ENCODE results near the gene CIAO2A. TPM values are rescaled to one million over a fixed set of nuclear protein-coding genes. Genes with fewer than 3 reads are reported as not detected.

Gene CIAO2A
- total RNA-seq (10 to 100 TPM; 23.2 to 27.4 TPM), polyA plus RNA-seq (10 to 100 TPM; 24.1 to 81.9 TPM)
- long read RNA-seq, donor 1, transcript CIAO2A-202 (4 exons, 826 nt): minor isoform, 6 of 27 reads
- long read RNA-seq, donor 1, transcript CIAO2A-201 (5 exons, 1,105 nt): major isoform, 21 of 27 reads
- long read RNA-seq, donor 1, partial matches to known transcripts: 0 of 27 reads
- long read RNA-seq, donor 1, other reads (novel, unspliced or antisense): 0 of 27 reads
- long read RNA-seq, donor 2, transcript CIAO2A-201 (5 exons, 1,105 nt): major isoform, 5 of 8 reads
- long read RNA-seq, donor 2, partial matches to known transcripts: 0 of 8 reads
- long read RNA-seq, donor 2, other reads (novel, unspliced or antisense): 1 of 8 reads

GRCh38 chr15:64093627-64094417, at the start of gene CIAO2A:
TSS of gene CIAO2A (minus strand) at chr15:64093838. CDS start at chr15:64093768, 70 bp downstream.
- DNase-seq: peak; percentile 95 to 98
- intact Hi-C loops (cut with DNase I): loop anchor here in 1 of 2 donors (5.0 kb wide), 1 partner anchor 68 kb away; the partner anchor contains the start of gene PPIB
- Histone ChIP-seq H3K4me3 (ENCODE audit: low read length in 2 of 2) (peak within 1 kb of the TSS; percentile 96 to 99), H3K36me3 (ENCODE audit: control insufficient read depth in 1 of 2, insufficient read depth in 2 of 2, low read length in 1 of 2) (no peaks in the 10 kb centered on the region), H3K4me1 (ENCODE audit: control insufficient read depth in 1 of 2, insufficient read depth in 2 of 2, low read length in 2 of 2) (no peaks in the 10 kb centered on the region), H3K27me3 (ENCODE audit: control insufficient read depth in 1 of 2, insufficient read depth in 2 of 2, low read length in 1 of 2) (no peaks in the 10 kb centered on the region), H3K9me3 (ENCODE audit: control insufficient read depth, low read length) (no peaks in the 10 kb centered on the region), H3K27ac (ENCODE audit: low read depth in 1 of 2, low read length in 2 of 2) (peak within 1 kb of the TSS; percentile 39 to 80)
- peak; percentile 95 for ATAC-seq (ENCODE audit: low FRiP score)
- 0 to 1% methylated on average over 41 of the region's 41 CpGs for WGBS, 2 donors

- H3K27ac ChIP-seq (ENCODE audit: low read depth in 1 of 2, low read length in 2 of 2): no peak overlapping the region
- DNase-seq (no peak), ATAC-seq (ENCODE audit: low FRiP score) (no peak)
- no peaks in the 10 kb centered on the region for H3K9me3 ChIP-seq (ENCODE audit: control insufficient read depth, low read length)
- H3K4me3 ChIP-seq (ENCODE audit: low read length in 2 of 2): no peak overlapping the region
- H3K36me3 ChIP-seq (ENCODE audit: control insufficient read depth in 1 of 2, insufficient read depth in 2 of 2, low read length in 1 of 2): no peaks in the 10 kb centered on the region
- no peaks in the 10 kb centered on the region for H3K4me1 ChIP-seq (ENCODE audit: control insufficient read depth in 1 of 2, insufficient read depth in 2 of 2, low read length in 2 of 2)
- H3K27me3 ChIP-seq (ENCODE audit: control insufficient read depth in 1 of 2, insufficient read depth in 2 of 2, low read length in 1 of 2): no peaks in the 10 kb centered on the region
- 87 to 89% methylated on average over 6 of the region's 6 CpGs for WGBS, 2 donors
- intact Hi-C loops (cut with DNase I): no loop called here
Measured at GRCh38 chr15:64143276-64143675, 49.6 kb upstream of the CIAO2A start.

- no peak for DNase-seq
- Histone ChIP-seq H3K4me3 (ENCODE audit: low read length in 2 of 2) (no peak overlapping the region), H3K27ac (ENCODE audit: low read depth in 1 of 2, low read length in 2 of 2) (no peak overlapping the region), H3K36me3 (ENCODE audit: control insufficient read depth in 1 of 2, insufficient read depth in 2 of 2, low read length in 1 of 2) (peaks cover 0 to 2% of the 10 kb centered on the region in 2 donors), H3K27me3 (ENCODE audit: control insufficient read depth in 1 of 2, insufficient read depth in 2 of 2, low read length in 1 of 2) (no peaks in the 10 kb centered on the region), H3K9me3 (ENCODE audit: control insufficient read depth, low read length) (no peaks in the 10 kb centered on the region), H3K4me1 (ENCODE audit: control insufficient read depth in 1 of 2, insufficient read depth in 2 of 2, low read length in 2 of 2) (no peaks in the 10 kb centered on the region)
- intact Hi-C loops (cut with DNase I): no loop called here
- no peak for ATAC-seq (ENCODE audit: low FRiP score)
- WGBS, 2 donors: 95 to 96% methylated on average over 8 of the region's 8 CpGs
Measured at GRCh38 chr15:64141798-64142512, 48.3 kb upstream of the CIAO2A start.

- Histone ChIP-seq H3K9me3 (ENCODE audit: control insufficient read depth, low read length) (no peaks in the 10 kb centered on the region), H3K27me3 (ENCODE audit: control insufficient read depth in 1 of 2, insufficient read depth in 2 of 2, low read length in 1 of 2) (no peaks in the 10 kb centered on the region), H3K4me1 (ENCODE audit: control insufficient read depth in 1 of 2, insufficient read depth in 2 of 2, low read length in 2 of 2) (no peaks in the 10 kb centered on the region), H3K4me3 (ENCODE audit: low read length in 2 of 2) (no peak overlapping the region), H3K36me3 (ENCODE audit: control insufficient read depth in 1 of 2, insufficient read depth in 2 of 2, low read length in 1 of 2) (peaks cover 3 to 14% of the 10 kb centered on the region in 2 donors), H3K27ac (ENCODE audit: low read depth in 1 of 2, low read length in 2 of 2) (no peak overlapping the region)
- intact Hi-C loops (cut with DNase I): no loop called here
- DNase-seq: no peak
- 86 to 88% methylated on average over 4 of the region's 4 CpGs for WGBS, 2 donors
- no peak for ATAC-seq (ENCODE audit: low FRiP score)
Measured at GRCh38 chr15:64138331-64138941, 44.8 kb upstream of the CIAO2A start.

GRCh38 chr15:64137226-64137833, 43.7 kb upstream of the CIAO2A start:
- 69 to 76% methylated on average over 8 of the region's 8 CpGs for WGBS, 2 donors
- intact Hi-C loops (cut with DNase I): no loop called here
- ATAC-seq (ENCODE audit: low FRiP score) (peak; percentile 21), DNase-seq (no peak)
- Histone ChIP-seq H3K4me1 (ENCODE audit: control insufficient read depth in 1 of 2, insufficient read depth in 2 of 2, low read length in 2 of 2) (no peaks in the 10 kb centered on the region), H3K27me3 (ENCODE audit: control insufficient read depth in 1 of 2, insufficient read depth in 2 of 2, low read length in 1 of 2) (no peaks in the 10 kb centered on the region), H3K9me3 (ENCODE audit: control insufficient read depth, low read length) (no peaks in the 10 kb centered on the region), H3K4me3 (ENCODE audit: low read length in 2 of 2) (no peak overlapping the region), H3K27ac (ENCODE audit: low read depth in 1 of 2, low read length in 2 of 2) (no peak overlapping the region), H3K36me3 (ENCODE audit: control insufficient read depth in 1 of 2, insufficient read depth in 2 of 2, low read length in 1 of 2) (peaks cover 3 to 16% of the 10 kb centered on the region in 2 donors)

GRCh38 chr15:64136347-64136746, 42.7 kb upstream of the CIAO2A start:
- WGBS, 2 donors: 88% methylated on average over 7 of the region's 7 CpGs
- intact Hi-C loops (cut with DNase I): no loop called here

GRCh38 chr15:64134345-64134829, 40.7 kb upstream of the CIAO2A start:
- Histone ChIP-seq H3K36me3 (ENCODE audit: control insufficient read depth in 1 of 2, insufficient read depth in 2 of 2, low read length in 1 of 2) (peaks cover 5 to 30% of the 10 kb centered on the region in 2 donors), H3K27ac (ENCODE audit: low read depth in 1 of 2, low read length in 2 of 2) (no peak overlapping the region), H3K9me3 (ENCODE audit: control insufficient read depth, low read length) (no peaks in the 10 kb centered on the region), H3K27me3 (ENCODE audit: control insufficient read depth in 1 of 2, insufficient read depth in 2 of 2, low read length in 1 of 2) (no peaks in the 10 kb centered on the region), H3K4me1 (ENCODE audit: control insufficient read depth in 1 of 2, insufficient read depth in 2 of 2, low read length in 2 of 2) (no peaks in the 10 kb centered on the region), H3K4me3 (ENCODE audit: low read length in 2 of 2) (no peak overlapping the region)
- DNase-seq: peak in 1 of 2 donors; percentile 62
- intact Hi-C loops (cut with DNase I): no loop called here
- ATAC-seq (ENCODE audit: low FRiP score): no peak
- 76 to 79% methylated on average over 9 of the region's 9 CpGs for WGBS, 2 donors

More at GRCh38 chr15:64136347-64136746, 42.7 kb upstream of the CIAO2A start:
- peaks cover 5 to 20% of the 10 kb centered on the region in 2 donors for H3K36me3 ChIP-seq (ENCODE audit: control insufficient read depth in 1 of 2, insufficient read depth in 2 of 2, low read length in 1 of 2)
- H3K4me3 ChIP-seq (ENCODE audit: low read length in 2 of 2): no peak overlapping the region
- no peak overlapping the region for H3K27ac ChIP-seq (ENCODE audit: low read depth in 1 of 2, low read length in 2 of 2)
- ATAC-seq (ENCODE audit: low FRiP score) (no peak), DNase-seq (no peak)
- no peaks in the 10 kb centered on the region for H3K4me1 ChIP-seq (ENCODE audit: control insufficient read depth in 1 of 2, insufficient read depth in 2 of 2, low read length in 2 of 2)
- H3K27me3 ChIP-seq (ENCODE audit: control insufficient read depth in 1 of 2, insufficient read depth in 2 of 2, low read length in 1 of 2): no peaks in the 10 kb centered on the region
- H3K9me3 ChIP-seq (ENCODE audit: control insufficient read depth, low read length): no peaks in the 10 kb centered on the region
